ENCODE data around the gene TC2N. TPM values are rescaled to one million over a fixed set of nuclear protein-coding genes. Genes with fewer than 3 reads are reported as not detected.

TC2N gene
- 1.2 and 1.5 TPM in 2 replicates for total RNA-seq

DNA sequence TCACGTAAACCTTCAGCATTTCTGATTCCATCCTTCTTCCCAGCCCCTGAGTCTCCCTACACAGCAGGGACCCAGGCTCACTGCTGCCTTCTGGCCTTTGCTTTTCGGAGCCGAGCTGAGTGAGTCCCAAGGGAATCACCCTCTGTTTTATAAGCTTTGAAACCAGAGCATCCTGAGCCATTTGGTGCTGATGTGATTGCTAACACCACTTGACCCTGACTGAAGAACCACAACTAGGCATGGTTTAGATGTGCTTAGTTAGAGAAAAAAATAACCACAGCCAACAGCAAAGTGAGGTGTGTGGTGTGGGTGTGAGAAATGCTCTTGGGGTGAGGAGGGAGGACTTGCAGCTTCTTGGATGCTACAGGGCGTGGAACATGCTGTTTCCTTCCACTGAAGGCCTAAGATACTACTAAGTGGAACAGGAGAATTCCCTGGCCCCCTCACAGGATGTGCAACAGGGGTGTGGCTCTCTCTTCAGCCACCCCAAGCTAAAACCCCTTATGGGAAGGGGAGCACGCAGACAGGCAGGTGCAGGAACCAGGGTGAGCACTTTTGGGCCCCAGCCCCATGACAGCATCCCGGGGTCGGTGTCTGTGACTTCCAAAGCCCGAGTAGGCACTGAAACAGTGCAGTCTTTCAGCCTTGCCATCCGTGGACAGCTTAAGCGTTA is at the start of gene TC2N:
TC2N (minus strand) TSS at position 221 of the 673 bp plus-strand sequence. CDS start 53,767 bp downstream, outside the sequence.

DNA sequence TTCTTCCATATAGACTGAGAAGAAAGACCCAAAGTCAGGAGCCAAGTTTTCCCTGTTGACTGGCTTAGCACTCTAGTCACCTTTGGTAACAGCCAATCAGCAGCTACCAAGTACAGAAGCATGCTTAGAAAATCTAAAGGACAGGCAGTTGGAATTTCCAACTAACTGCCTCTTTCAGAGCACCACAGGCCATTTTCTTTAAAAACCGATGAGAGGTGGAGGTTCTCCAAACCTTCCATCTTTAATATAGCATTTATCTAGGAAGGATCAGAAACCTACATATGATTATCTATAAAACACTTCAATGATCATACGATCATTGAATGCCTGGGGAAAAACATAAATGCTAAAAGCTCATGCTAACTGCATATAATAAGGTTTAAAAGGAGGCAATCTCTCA is 135.3 kb downstream of the TC2N start, which contains the start of gene CATSPERB:
CATSPERB (minus strand) TSS at position 101 of the 400 bp plus-strand sequence. CDS start 2,607 bp downstream, outside the sequence.

Other genes starting within 250 kb of the TC2N start
- under 0.01 TPM in 1 of 2 replicates, not detected in the other for gene CATSPERB, start 135.4 kb downstream of the TC2N start, total RNA-seq
- 34.2 and 41.1 TPM in 2 replicates for gene FBLN5, start 80.2 kb upstream of the TC2N start, total RNA-seq
- gene TRIP11, start 172.5 kb upstream of the TC2N start, total RNA-seq: 23.1 and 28.2 TPM in 2 replicates
- gene ATXN3, start 239.0 kb upstream of the TC2N start, total RNA-seq: 19.1 and 23.5 TPM in 2 replicates